GM21390 (cell line): ENCODE results near the gene LTA4H.

Experiments
- ATAC-seq: cut with Tn5 transposase; IDR thresholded peaks from one replicate; pipeline ENCODE4 v1.9.1; 2021; ENCODE audit not compliant: unreplicated experiment

LTA4H gene

DNA sequence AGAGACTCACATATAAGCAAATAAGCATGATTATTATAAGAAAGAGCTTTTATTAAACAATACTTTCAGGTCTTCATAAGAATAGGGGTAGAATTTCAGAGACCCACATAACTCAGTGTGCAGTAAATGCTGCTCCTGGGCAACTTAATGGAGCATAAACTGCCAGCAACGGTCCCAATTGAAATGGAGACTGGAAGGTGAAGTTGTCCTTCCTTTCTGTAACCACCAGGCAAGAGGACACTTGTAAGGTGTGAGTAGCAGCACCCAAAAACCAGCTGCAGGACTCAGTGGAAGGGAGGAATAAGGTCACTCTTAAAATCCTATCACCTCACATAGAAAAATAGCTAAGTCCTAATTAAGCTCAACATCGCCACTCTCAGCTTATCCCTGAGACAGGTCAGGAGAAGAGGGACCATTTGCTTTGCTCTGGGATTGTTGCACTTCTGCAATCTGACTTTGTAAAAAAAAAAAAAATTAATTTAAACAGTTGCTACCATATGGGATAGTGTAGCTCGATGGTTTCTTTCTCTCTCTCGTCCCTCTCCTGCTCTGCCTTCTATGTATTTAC lies 22.7 kb upstream of the LTA4H start:
- no peak for ATAC-seq

DNA sequence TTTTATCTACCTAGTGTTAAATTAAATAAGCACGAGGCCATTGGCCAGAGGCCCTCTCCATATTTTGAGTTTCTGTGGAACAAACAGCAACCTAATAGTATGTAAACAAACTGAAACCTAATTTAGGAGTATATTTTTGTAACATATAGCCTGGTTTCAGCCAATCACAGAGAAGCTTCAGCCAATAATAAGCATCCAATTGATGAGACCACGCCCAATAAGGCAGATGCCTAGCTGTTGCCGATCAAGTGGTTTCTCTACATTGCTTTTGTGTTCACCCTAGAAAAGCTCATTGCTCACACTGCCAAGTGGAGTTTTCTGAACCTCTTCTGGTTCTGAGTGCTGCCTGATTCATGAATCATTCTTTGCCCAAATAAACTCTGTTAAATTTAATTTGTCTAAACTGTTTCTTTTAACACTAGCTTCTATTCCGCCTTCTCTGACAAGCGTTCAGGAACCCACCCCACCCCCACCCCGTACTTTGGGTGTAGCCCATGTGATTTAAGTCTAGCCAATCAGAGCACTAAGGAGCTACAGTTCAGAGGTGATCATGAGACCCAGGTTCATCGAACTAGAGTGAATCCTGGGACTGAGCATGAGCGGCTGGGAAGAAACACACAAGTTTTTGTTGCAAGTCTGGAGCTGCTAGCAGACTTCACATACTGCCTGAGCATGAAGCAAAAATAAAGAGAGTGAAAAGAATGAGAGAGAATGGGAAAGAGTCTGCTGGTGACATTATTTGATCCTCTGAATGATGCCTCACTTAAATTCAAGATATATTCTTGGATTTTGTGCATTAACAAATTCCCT lies 21.5 kb upstream of the LTA4H start:
- ATAC-seq, result no peak

DNA sequence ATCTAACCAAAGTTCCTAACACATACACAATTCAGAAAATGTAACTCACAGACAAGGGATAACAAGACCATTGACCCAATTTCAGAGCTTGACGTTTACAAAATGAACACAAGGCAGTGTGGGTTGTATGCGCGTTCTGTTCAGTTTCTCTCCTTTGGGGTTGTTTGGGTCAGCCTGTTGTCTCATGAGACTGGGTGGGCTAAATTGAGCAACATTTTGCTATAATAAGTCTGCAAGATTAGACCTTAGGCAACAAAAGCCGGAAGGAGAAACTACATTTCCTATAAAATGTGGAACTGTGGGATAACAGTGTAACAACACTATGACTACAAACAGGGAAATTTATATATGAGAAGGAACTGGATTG lies 18.8 kb upstream of the LTA4H start:
- no peak for ATAC-seq

GRCh38 chr12:96053476-96054243 lies 18.3 kb upstream of the LTA4H start:
- no peak for ATAC-seq

- ATAC-seq, result no peak
These were observed 16.5 kb upstream of the LTA4H start for GRCh38 chr12:96051756-96052485.

DNA sequence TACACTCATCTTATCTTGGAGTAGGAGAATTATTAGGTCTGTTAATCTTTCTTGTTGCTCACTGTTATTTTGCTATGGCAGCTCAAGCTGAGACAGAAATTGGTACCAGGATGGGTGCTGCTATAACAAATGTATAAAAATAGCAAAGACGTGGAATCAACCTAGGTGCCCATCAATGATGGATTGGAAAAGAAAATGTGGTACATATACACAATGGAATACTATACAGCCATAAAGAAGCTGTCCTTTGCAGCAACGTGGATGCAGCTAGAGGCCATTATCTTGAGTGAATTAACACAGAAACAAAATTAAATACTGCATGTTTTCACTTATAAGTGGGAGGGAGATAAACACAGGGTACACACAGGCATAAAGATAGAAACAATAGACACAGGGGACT lies 14.8 kb upstream of the LTA4H start:
- ATAC-seq, result no peak

- no peak for ATAC-seq
These were observed 13.7 kb upstream of the LTA4H start for GRCh38 chr12:96049101-96049500.

GRCh38 chr12:96048393-96048969 lies 13.1 kb upstream of the LTA4H start:
- ATAC-seq, result no peak

GRCh38 chr12:96047229-96048211 lies 12.1 kb upstream of the LTA4H start:
- ATAC-seq, result peak; percentile 86

DNA sequence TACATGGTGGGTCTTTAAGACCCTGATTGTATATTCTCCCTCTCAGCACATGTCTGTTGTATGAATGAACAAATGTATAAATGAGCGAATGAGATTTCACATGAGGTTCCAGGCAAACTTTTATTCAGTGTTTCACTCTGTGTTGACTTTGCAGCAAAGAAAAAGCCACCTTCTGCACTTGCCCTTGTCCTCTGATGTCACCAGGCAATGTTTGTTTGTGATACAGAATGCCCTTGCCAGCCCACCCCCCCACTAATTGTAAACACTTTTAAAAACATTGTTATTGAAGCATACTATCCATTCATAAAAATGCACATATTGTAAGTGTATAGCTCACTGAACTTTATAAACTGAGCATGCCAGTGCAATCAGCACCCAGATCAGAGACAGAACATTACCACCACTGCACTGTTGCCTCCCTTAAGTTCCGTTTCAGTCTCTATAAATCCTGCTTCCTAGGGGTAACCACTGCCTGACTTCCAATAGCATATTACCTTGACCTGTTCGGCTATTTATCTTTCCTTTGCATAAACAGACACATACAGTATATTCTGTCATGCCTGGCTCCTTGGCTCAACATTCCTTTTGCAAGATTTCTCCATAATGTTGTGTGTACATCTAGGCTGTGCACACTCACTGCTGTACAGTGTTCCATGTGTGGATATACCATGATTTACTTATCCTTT lies 11.3 kb upstream of the LTA4H start:
- no peak for ATAC-seq

- no peak for ATAC-seq
These were observed 10.2 kb upstream of the LTA4H start for GRCh38 chr12:96045566-96045965.

GRCh38 chr12:96044943-96045290 lies 9.5 kb upstream of the LTA4H start:
- ATAC-seq, result no peak

- no peak for ATAC-seq
These were observed 8.9 kb upstream of the LTA4H start for GRCh38 chr12:96044017-96044942.

GRCh38 chr12:96041181-96041580 lies 5.8 kb upstream of the LTA4H start:
- ATAC-seq, result no peak

DNA sequence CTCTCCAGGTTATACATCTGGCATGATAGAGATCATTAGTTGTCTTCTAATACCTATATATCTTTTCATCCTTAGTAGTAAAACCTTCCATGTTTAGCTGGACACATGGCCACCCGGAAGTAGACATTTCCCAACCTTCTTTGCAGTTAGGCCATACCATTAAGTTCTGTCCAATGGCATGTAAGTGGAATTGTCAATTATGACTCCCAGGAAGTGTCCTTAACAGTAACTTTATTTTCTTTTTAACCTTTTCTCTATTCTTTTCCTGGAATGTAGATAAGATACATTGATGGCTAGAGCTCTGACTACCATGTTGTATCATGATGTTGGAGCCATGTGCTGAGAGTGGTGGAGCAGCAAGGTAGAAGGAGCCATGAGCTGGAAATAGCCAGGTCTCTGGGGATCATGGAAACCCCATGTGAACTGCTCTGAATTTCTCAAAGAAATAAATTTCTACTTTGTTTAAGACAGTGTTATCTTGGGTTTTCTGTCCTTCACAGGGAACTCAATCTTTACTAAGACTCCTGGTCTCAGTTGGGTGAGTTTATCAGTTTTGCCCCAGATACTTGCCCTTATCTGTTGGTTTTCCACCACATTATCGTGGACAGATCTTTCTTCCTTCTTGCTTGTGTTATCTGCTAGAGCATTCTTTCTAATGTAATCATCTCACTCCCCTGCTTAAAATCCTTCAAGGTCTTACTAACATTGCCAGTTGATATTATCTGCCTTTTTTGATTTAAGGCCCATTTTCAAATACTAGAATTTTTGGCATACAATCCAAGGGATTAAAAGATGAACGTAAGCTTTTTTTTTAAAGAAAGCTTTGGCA lies 5.1 kb upstream of the LTA4H start:
- ATAC-seq, result no peak

- no peak for ATAC-seq
These were observed 4.1 kb upstream of the LTA4H start for GRCh38 chr12:96039516-96039915.

- ATAC-seq, result no peak
These were observed 1.5 kb upstream of the LTA4H start for GRCh38 chr12:96036765-96037455.
